Islet of Langerhans (tissue), 1 donor: Measurements from ENCODE around the gene EMB.
"Not testable (repeated sequence)": the region's sequence is repeated elsewhere in the genome, so short reads cannot be mapped to it uniquely, and the experiment has no call there.

Experiments used
- FAIRE-seq: peaks from one replicate; lab custom pipeline; 2011; peaks lifted over from hg19 to GRCh38; lab: Jason Lieb, UNC

Gene EMB

DNA sequence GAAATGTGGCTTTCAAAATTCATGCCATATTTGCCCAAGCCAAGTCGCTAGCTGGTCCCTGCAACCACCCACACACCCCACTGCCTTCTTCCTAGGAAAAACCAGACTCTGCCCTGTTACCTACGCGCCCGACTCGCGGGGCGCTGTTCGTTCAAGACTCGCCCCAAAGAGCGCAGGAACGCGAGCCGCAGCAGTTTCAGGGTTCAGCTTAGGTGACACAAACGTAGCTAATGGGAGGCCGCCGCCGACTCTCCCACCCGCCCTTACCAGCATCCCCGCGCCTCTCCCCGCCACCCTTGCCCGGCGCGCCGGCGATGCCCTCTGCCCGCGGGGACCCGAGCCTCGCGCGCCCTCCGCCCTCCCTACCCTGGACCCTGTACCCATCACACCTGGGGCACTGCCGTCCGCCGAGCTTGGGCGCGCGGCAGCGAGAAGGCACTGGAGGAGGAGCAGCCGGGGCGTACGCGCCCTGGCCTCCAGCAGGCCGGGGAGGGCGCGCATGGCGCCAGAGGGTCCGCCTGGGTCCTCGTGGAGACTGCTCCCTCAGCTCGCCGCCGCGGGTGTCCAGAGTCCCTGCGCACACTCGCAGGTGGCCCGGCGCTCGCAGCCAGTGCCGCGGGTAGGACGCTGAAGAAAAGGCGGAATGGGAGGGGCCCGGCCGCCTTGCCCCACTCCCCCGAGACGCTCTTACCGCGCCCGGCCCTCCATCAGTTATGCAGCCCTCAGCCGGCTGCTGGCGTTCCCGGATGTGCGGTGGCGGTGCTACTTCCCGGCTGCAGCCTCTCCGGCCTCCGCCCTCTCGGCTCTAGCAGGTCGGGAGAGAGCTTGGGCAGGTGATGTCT, at the start of gene EMB:
TSS of gene EMB (minus strand) at position 638 of the 842 bp plus-strand sequence. CDS start at position 501, 137 bp downstream.
- no peak for FAIRE-seq

GRCh38 chr5:50489491-50489890, 48.4 kb upstream of the EMB start:
- FAIRE-seq, result not testable (repeated sequence)

- FAIRE-seq, result not testable (repeated sequence)
Observed at GRCh38 chr5:50478790-50479189, 37.7 kb upstream of the EMB start.

DNA sequence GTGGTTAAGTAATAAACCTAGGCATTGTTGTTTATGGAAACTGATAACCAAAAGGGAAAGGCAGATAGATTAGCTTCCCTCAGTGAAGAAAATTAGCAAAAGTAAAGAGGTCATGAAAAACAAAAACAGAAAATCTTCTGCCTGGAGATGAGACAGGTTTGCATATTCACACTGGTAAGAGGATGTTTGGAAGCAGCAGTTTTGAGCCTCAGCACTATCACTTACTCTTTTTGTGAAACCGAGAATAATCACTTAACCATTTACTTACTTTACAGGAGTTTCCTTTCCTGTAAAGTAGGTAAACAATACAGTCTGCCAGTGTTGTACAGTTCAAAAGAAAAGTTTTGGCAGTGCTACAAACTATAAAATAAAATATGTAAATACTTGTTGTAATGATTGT, 35.5 kb upstream of the EMB start:
- no peak for FAIRE-seq

GRCh38 chr5:50465015-50465414, 23.9 kb upstream of the EMB start:
- FAIRE-seq, result not testable (repeated sequence)

DNA sequence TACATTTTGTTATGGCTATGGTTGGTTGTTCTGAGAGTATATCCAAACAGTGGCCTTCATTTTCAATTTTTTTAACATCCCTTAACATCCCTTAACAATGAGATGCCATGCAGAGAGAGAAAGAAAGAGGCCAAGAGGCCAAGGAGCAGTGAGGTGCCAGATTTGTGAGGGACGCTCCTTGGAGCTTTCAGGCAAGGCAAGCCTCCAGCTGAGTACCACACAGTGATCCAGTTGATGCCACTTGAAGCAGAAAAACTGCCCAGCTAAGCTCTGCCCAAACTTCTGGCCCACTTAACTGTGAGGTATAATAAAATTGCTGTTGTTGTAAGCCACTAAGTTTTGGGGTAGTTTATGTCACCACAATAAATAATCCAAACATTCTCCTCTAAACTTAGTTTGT, 22.6 kb upstream of the EMB start:
- no peak for FAIRE-seq

GRCh38 chr5:50463047-50463446, 22.0 kb upstream of the EMB start:
- FAIRE-seq, result no peak

- not testable (repeated sequence) for FAIRE-seq
Observed at GRCh38 chr5:50462579-50462978, 21.5 kb upstream of the EMB start.

DNA sequence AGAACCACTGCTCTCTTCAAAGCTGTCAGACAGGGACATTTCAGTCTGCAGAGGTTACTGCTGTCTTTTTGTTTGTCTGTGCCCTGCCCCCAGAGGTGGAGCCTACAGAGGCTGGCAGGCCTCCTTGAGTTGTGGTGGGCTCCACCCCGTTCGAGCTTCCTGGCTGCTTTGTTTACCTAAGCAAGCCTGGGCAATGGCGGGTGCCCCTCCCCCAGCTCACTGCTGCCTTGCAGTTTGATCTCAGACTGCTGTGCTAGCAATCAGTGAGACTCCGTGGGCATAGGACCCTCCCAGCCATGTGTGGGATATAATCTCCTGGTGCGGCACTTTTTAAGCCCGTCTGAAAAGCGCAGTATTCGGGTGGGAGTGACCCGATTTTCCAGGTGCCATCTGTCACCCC, 17.3 kb upstream of the EMB start:
- not testable (repeated sequence) for FAIRE-seq

GRCh38 chr5:50449241-50449640, 8.2 kb upstream of the EMB start:
- FAIRE-seq, result not testable (repeated sequence)

GRCh38 chr5:50447941-50448340, 6.9 kb upstream of the EMB start:
- no peak for FAIRE-seq

GRCh38 chr5:50447228-50447627, 6.1 kb upstream of the EMB start:
- FAIRE-seq, result no peak

- FAIRE-seq, result no peak
Observed at GRCh38 chr5:50445296-50445949, 4.3 kb upstream of the EMB start.

- peak; percentile 74 for FAIRE-seq
Observed at GRCh38 chr5:50442559-50443539, 1.8 kb upstream of the EMB start.

GRCh38 chr5:50441493-50441955, 436 bp upstream of the EMB start:
- FAIRE-seq, result peak; percentile 88

GRCh38 chr5:50439221-50439620, 1.9 kb downstream of the EMB start:
- FAIRE-seq, result no peak

DNA sequence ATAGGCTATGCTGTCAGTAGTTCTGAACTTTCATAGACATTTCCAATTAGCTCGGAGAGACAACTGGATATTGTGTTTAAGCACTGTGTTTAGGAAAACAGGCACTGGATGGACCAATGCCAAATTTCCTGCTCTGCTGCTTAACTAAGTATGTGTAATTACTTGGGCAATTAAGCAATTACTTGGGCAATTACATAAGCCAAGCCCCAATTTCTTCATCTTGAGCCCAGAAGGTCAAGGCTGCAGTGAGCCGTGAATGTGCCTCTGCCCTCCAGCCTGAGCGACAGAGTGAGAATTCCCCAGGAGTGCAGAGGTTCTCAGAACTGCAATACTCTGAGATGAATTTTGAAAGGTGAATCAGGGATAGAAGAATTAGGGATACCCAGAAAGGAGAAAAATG, 3.0 kb downstream of the EMB start:
- FAIRE-seq, result peak; percentile 96

GRCh38 chr5:50435168-50435567, 5.9 kb downstream of the EMB start:
- FAIRE-seq, result no peak

GRCh38 chr5:50431133-50431904, 9.8 kb downstream of the EMB start:
- not testable (repeated sequence) for FAIRE-seq

- not testable (repeated sequence) for FAIRE-seq
Observed at GRCh38 chr5:50423100-50423799, 17.8 kb downstream of the EMB start.
